ENCODE results near the gene FANCE.

GRCh38 chr6:35484921-35485392 lies 32.8 kb downstream of the FANCE start:
- TF ChIP-seq EZH2phosphoT487 (IDR thresholded peaks at IDR 0.05; ENCODE audit: low read depth, severe bottlenecking, unreplicated experiment) (no peak), EZH2 (IDR thresholded peaks at IDR 0.05; ENCODE audit: borderline replicate concordance) (no peak)

All from hepatocyte (in vitro differentiated cells).